ENCODE data around the gene FAM53B. TPM values are rescaled to one million over a fixed set of nuclear protein-coding genes. Genes with fewer than 3 reads are reported as not detected.
A peak's percentile ranks its signal among the peaks of the same experiment; 100 is the strongest.

Gene FAM53B
- total RNA-seq, 1 donor from 2014 or later: 35.9 TPM

DNA sequence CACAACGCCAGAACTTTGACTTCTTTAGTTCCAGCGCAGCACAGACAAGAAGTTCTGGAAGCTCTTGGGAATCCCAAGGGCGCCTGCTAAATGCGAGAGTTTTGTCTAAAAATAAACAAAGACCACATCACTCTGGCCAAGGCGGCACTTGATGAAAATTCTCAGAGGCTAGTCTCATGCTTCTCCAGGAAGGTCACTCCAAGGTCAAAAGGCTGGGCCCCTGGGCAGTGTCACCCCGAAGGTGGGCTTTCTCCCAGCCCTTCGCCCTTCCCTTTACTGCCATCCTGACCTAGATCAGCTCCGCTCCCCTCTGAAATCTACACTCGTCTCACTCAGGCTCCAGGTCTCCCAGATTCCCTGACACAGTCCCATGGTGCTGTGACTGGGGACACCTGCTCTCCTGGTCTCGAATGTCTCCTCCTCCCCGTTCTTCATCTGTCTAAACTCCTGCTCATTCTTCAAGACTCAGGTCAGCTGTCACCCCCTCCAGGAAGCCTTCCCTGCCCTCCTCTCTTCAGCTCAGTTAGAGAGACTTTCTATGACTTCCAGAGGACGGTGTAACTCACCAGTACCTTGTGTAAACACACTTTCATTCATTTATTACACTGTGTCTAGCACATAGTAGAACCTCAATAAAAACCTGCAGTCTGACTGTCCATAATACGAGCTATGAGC lies 10.5 kb downstream of the FAM53B start:
- TF ChIP-seq, protein P1, sequence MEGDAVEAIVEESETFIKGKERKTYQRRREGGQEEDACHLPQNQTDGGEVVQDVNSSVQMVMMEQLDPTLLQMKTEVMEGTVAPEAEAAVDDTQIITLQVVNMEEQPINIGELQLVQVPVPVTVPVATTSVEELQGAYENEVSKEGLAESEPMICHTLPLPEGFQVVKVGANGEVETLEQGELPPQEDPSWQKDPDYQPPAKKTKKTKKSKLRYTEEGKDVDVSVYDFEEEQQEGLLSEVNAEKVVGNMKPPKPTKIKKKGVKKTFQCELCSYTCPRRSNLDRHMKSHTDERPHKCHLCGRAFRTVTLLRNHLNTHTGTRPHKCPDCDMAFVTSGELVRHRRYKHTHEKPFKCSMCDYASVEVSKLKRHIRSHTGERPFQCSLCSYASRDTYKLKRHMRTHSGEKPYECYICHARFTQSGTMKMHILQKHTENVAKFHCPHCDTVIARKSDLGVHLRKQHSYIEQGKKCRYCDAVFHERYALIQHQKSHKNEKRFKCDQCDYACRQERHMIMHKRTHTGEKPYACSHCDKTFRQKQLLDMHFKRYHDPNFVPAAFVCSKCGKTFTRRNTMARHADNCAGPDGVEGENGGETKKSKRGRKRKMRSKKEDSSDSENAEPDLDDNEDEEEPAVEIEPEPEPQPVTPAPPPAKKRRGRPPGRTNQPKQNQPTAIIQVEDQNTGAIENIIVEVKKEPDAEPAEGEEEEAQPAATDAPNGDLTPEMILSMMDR (conservative IDR thresholded peaks at IDR 0.05): no peak
- Mint-ChIP-seq H3K4me1 (ENCODE audit: unreplicated experiment) (peaks cover 52% of the 10 kb centered on the region), H3K4me3 (no peak overlapping the region), H3K27me3 (no peaks in the 10 kb centered on the region), H3K36me3 (peaks cover 14% of the 10 kb centered on the region), H3K27ac (no peak overlapping the region), H3K9me3 (no peaks in the 10 kb centered on the region)
- peak; percentile 43 for DNase-seq (ENCODE audit: extremely low spot score, unreplicated experiment)

DNA sequence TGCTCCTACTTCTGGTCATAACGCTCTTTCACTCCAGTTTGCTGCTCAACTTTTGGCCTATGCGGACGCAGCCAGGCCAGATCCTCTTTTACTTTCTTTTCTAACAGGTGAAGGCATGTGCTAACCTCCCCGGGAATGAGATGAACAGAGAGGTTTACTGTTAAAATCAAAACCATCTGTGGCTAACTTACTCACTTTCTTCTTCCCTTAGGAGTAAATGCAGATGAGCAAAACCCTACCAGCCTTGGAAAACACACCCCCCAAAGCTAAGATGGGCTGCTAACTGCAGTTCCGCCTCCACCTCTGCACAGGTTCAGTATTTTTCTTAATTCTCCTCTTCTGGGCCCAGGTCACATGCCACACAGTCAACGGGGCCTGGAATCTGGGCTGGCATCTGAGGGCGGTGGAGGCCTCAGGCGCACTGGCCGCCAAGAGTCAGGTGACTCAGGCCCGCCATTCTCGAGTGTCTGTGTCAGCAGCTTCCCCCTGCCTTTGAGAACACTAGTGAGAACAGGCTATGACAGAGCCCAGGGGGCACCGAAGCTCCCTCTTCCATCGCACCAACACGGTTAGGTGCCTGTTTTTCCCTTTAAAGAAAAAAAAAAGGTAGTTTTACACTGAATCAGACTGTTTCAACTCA lies 11.1 kb downstream of the FAM53B start:
- Mint-ChIP-seq H3K4me3 (no peak overlapping the region), H3K27me3 (no peaks in the 10 kb centered on the region), H3K27ac (no peak overlapping the region), H3K36me3 (peaks cover 14% of the 10 kb centered on the region), H3K9me3 (no peaks in the 10 kb centered on the region), H3K4me1 (ENCODE audit: unreplicated experiment) (peaks cover 52% of the 10 kb centered on the region)
- TF ChIP-seq, protein P1 (conservative IDR thresholded peaks at IDR 0.05): no peak
- DNase-seq (ENCODE audit: extremely low spot score, unreplicated experiment): no peak

DNA sequence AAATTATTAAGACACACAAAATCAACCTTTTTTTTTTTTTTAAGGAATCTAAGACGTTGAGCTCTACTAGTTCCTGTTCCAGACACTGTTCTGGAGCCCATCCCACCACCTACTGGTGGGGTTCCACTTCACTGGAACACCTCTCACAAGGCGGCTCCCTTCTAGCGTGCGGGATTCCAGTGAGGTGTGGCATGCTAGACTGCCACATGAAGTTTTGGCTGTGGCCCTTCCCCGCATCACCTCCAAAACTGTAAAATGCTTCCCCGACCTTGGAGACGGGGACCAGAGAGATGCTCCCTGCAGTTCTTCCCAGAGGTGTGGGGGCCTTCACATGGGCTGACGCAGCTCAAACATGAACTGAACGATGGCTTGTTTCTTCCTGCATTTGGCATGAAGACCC lies 12.6 kb downstream of the FAM53B start:
- Mint-ChIP-seq H3K27ac (no peak overlapping the region), H3K9me3 (no peaks in the 10 kb centered on the region), H3K4me3 (no peak overlapping the region), H3K36me3 (peaks cover 14% of the 10 kb centered on the region), H3K27me3 (no peaks in the 10 kb centered on the region), H3K4me1 (ENCODE audit: unreplicated experiment) (peaks cover 50% of the 10 kb centered on the region)
- no peak for DNase-seq (ENCODE audit: extremely low spot score, unreplicated experiment)
- TF ChIP-seq, protein P1 (conservative IDR thresholded peaks at IDR 0.05): no peak

DNA sequence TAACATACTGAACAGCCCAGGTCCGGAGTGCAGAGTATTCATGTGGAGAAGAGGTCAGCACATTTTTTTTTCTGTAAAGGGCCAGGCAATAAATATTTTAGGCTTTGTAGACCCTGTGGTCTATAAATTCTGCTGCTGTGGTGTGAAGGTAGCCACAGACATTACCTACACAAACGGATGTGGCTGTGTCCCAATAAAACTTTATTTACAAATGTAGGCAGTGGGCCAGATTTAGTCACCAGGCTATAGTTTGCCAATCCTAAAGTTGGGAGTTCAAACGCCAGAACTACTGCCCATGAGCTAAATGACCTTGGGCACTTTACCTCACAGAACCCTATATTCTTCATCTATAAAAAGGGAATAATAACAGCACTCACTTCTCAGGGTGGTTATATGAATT lies 13.4 kb downstream of the FAM53B start:
- no peaks in the 10 kb centered on the region for H3K9me3 Mint-ChIP-seq

DNA sequence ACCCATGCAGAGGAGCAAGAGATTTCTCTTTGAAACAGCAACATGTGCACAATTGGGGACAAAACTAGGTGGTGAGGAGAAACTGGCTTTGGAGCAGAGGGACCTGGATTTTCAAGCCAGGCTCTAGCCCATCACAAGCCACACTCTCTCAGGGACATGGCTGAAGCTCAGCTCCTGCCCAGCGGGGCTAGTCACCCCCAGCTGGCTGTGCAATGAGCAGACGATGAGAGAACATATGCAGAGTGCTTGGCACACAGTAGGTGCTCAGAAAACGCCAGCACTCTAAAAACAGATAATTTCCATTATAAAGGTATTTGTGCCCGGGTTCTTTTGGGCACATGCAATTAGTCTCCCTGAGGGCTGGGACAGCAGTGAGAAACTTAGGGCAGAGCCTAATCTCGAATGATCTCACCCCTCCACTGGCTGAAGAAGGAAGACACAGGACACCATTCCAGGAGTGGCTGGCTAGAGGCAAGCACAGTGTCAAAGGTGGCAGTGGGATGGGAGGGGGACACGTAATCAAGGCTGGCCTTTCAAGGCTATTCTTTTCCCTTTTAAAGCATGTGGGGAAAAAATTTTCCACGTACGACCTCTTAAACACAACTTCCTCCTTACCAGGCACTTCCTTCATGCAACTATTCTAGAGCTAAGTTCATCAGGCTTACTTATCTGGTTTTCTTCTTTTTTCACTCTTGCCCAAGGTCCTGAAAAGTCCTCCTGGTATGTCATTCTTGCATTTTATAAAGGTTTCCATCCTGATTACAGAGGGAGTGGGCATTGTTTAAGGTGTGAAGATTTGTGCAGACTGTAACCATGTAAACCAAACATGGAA lies 15.1 kb downstream of the FAM53B start:
- Mint-ChIP-seq H3K27me3 (no peaks in the 10 kb centered on the region), H3K4me1 (ENCODE audit: unreplicated experiment) (peaks cover 50% of the 10 kb centered on the region), H3K9me3 (no peaks in the 10 kb centered on the region), H3K4me3 (no peak overlapping the region), H3K36me3 (peaks cover 12% of the 10 kb centered on the region), H3K27ac (peak overlapping the region; percentile 31)
- TF ChIP-seq, protein P1 (conservative IDR thresholded peaks at IDR 0.05): no peak
- DNase-seq (ENCODE audit: extremely low spot score, unreplicated experiment): no peak

More for the DNA sequence above, 13.4 kb downstream of the FAM53B start:
- DNase-seq (ENCODE audit: extremely low spot score, unreplicated experiment): no peak
- Mint-ChIP-seq H3K36me3 (peaks cover 14% of the 10 kb centered on the region), H3K4me3 (no peak overlapping the region), H3K27me3 (no peaks in the 10 kb centered on the region), H3K4me1 (ENCODE audit: unreplicated experiment) (peaks cover 45% of the 10 kb centered on the region), H3K27ac (no peak overlapping the region)
- TF ChIP-seq, protein P1 (conservative IDR thresholded peaks at IDR 0.05): no peak

Data from type B pancreatic cell (in vitro differentiated cells).